Esophagus muscularis mucosa (tissue), 4 donors: ENCODE measurements around the gene SORL1-AS1.

Source experiments
- DNase-seq: peaks from one replicate; pipeline ENCODE4 v3.0.0-alpha.2; 2017; ENCODE audit errors: extremely low spot score
- H3K27ac ChIP-seq, 4 donors: fragments of 200-600 bp; sonication (generic); replicated peaks in 1 of 4; 1 replicate in 3 of 4; 2 replicates in 1 of 4; pipeline ENCODE4 v1.5.1; 2016 to 2019; ENCODE audit warnings: mild to moderate bottlenecking in 1 of 4
- H3K27me3 ChIP-seq, 4 donors: fragments of 200-600 bp; sonication (generic); one replicate each; pipeline versions ENCODE4 v1.5.1 to v1.6.0; 2016 to 2019
- H3K36me3 ChIP-seq, 4 donors: fragments of 200-600 bp; sonication (generic); one replicate each; pipeline ENCODE4 v1.5.1; 2016 to 2019
- H3K4me1 ChIP-seq, 4 donors: fragments of 200-600 bp; sonication (generic); one replicate each; pipeline ENCODE4 v1.5.1; 2016 to 2019
- H3K4me3 ChIP-seq, 4 donors: fragments of 200-600 bp; sonication (generic); 1 replicate in 2 of 4; 2 replicates in 2 of 4; pipeline ENCODE4 v1.5.1; 2016 to 2019; ENCODE audit warnings: mild to moderate bottlenecking in 4 of 4, moderate library complexity in 1 of 4
- H3K9me3 ChIP-seq, 4 donors: fragments of 200-600 bp; sonication (generic); 1 replicate in 3 of 4; 2 replicates in 1 of 4; pipeline ENCODE4 v1.5.1; 2016 to 2019
- CTCF ChIP-seq, 3 experiments: fragments of 200-600 bp in 2 of 3; fragments of 450-650 bp in 1 of 3; sonication (generic) in 2 of 3; IDR thresholded peaks; one replicate each; pipeline ENCODE4 v1.5.1; 2017 to 2019; ENCODE audit warnings: antibody characterized with exemption in 3 of 3, mild to moderate bottlenecking in 2 of 3, moderate library complexity in 1 of 3
- EP300 ChIP-seq: sonication (generic); formaldehyde crosslinking; IDR thresholded peaks from one replicate; pipeline ENCODE4 v1.6.1; 2017; ENCODE audit warnings: antibody characterized with exemption
- POLR2A ChIP-seq: fragments of 450-650 bp; IDR thresholded peaks from one replicate; pipeline ENCODE4 v1.6.1; 2017; ENCODE audit warnings: antibody characterized with exemption, moderate library complexity, mild to moderate bottlenecking, low read depth
- POLR2AphosphoS5 ChIP-seq, 2 donors: sonication (generic); formaldehyde crosslinking; IDR thresholded peaks; one replicate each; pipeline ENCODE4 v1.6.1; 2017; ENCODE audit warnings: antibody characterized with exemption in 2 of 2
- WGBS: methylation state at CpG from one replicate; pipeline ENCODE4 v1.1.5; 2018; 5-methylcytosine and 5-hydroxymethylcytosine counted together
- intact Hi-C: fragments of 100-400 bp; cut with DNase I; formaldehyde crosslinking; loops from one replicate; pipeline ENCODE4 v1.15.1; 2023

SORL1-AS1 gene

DNA sequence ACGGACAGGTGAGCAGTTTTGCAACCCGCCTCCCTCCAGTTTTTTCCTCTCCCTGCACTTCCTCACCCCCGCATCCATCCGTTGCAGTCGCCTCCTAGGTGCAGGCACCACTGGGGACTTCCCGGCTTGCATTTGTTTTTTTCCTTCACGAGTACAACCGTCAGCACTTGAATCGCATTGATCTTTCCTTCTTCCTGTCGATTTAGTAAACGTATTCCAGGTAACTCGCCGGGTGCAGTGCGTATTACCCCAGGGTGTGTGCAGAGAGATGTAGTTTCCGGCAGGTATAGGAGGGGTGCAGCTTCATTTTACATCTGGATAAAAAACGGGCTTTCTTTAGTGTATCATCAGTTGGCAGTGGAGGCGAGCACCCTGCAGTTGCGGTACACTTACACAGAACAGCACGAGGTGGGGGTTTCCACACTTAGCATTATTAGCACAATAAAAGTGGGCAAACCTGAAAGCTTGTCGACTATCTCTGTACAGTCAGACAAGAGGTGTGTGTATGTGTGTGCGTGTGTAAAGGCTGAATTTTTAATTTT, at the start of gene SORL1-AS1:
TSS of gene SORL1-AS1 (minus strand) at position 359 of the 542 bp plus-strand sequence.
- peak within 1 kb of the TSS; percentile 40 to 66 (median 60) for H3K27ac ChIP-seq
- WGBS = 5% methylated on average over 20 of the region's 21 CpGs

GRCh38 chr11:121500717-121501116, 48.0 kb upstream of the SORL1-AS1 start:
- DNase-seq = no peak
- WGBS = 90% methylated on average over 1 of the region's 1 CpG

More for the DNA sequence above, at the start of gene SORL1-AS1:
- Histone ChIP-seq H3K36me3 (no peaks in the 10 kb centered on the region), H3K27me3 (peaks cover 0 to 13% (median 0%) of the 10 kb centered on the region in 4 donors), H3K9me3 (no peaks in the 10 kb centered on the region), H3K4me1 (peaks cover 4 to 28% (median 23%) of the 10 kb centered on the region in 4 donors), H3K4me3 (peak within 1 kb of the TSS; percentile 78 to 90 (median 81))
- no peak for TF ChIP-seq POLR2AphosphoS5 (IDR thresholded peaks at IDR 0.05)
- no peak for TF ChIP-seq EP300
- no peak for TF ChIP-seq POLR2A
- TF ChIP-seq CTCF (IDR thresholded peaks at IDR 0.05) = no peak
- DNase-seq = no peak
- intact Hi-C loops = loop anchor here (5.0 kb wide), 2 partner anchors 80 to 140 kb away; no protein-coding TSS in a partner anchor

DNA sequence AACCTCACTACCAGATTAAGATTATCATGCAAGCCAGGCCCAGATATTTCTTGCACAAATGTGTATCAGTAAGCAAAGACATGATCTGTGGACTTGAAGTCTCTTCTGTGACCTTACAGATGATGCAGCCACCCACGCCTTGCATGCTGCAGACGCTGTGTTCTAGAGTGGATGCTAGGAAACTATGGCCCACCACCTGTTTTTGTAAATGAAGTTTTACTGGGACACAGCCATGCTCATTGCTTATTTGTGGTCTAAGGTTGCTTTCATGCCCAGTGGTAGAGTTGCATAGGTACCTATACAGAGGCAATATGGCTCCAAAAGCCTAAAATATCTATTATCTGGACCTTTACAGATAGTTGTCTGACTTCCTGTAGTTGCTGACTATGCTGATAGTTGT, 47.5 kb upstream of the SORL1-AS1 start:
- no peak overlapping the region for H3K27ac ChIP-seq
- H3K27me3 ChIP-seq = no peaks in the 10 kb centered on the region
- TF ChIP-seq CTCF (IDR thresholded peaks at IDR 0.05) (no peak), POLR2AphosphoS5 (IDR thresholded peaks at IDR 0.05) (no peak), EP300 (no peak), POLR2A (no peak)
- no peaks in the 10 kb centered on the region for H3K4me1 ChIP-seq
- H3K4me3 ChIP-seq = no peak overlapping the region
- peaks cover 0 to 12% (median 0%) of the 10 kb centered on the region in 4 donors for H3K36me3 ChIP-seq
- intact Hi-C loops = no loop called here
- DNase-seq = no peak
- no peaks in the 10 kb centered on the region for H3K9me3 ChIP-seq
- WGBS = 50% methylated on average over 2 of the region's 2 CpGs

More at GRCh38 chr11:121500717-121501116, 48.0 kb upstream of the SORL1-AS1 start:
- H3K9me3 ChIP-seq = peaks cover 0 to 1% (median 0%) of the 10 kb centered on the region in 4 donors
- no peak overlapping the region for H3K4me3 ChIP-seq
- H3K36me3 ChIP-seq = peaks cover 0 to 12% (median 0%) of the 10 kb centered on the region in 4 donors
- intact Hi-C loops = no loop called here
- TF ChIP-seq POLR2A (no peak), EP300 (no peak), CTCF (IDR thresholded peaks at IDR 0.05) (no peak), POLR2AphosphoS5 (IDR thresholded peaks at IDR 0.05) (no peak)
- no peaks in the 10 kb centered on the region for H3K27me3 ChIP-seq
- no peak overlapping the region for H3K27ac ChIP-seq
- no peaks in the 10 kb centered on the region for H3K4me1 ChIP-seq

GRCh38 chr11:121499405-121499804, 46.6 kb upstream of the SORL1-AS1 start:
- intact Hi-C loops = no loop called here
- 14% methylated on average over 2 of the region's 2 CpGs for WGBS
- no peak for TF ChIP-seq POLR2AphosphoS5 (IDR thresholded peaks at IDR 0.05)
- no peak for TF ChIP-seq POLR2A

DNA sequence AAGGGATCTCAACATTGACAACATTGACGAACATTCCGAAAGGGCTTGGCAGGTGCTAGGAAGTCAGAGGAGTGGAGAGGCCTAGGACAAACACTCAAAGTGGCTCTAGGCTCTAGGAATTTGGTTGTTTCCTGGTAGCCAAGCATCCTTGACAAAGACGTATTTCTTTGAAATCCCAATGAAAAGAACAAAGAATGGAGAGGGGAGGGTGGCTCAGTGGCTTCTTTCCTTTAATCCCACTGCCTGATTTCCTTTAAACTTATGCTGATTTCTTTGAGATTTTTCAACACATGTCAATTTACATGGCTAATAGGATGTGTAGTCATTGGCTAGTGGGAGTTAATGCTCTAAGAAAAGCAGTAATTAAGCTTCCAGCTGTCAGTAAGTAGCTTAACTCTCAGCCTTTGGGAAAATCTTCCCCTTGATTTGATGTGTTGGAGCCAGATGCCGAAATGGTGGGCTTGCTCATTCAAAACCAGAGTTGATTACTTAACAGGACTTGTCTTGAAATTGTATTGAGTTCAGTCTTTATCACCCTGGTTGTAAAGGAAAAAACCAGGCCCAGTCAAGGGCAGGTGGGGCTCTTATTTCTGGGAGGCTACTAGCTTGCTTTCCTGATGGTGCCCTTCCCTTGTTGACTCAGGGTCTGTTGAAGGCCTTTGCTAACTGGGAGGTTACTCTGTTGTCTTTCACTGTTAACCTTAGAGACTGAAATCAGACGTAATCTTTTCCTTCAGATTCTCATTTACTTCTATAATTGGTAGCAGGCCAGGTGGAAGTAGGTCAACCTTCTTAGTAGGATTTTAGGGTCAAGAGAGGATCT, 44.6 kb upstream of the SORL1-AS1 start:
- 71% methylated on average over 5 of the region's 5 CpGs for WGBS
- H3K4me1 ChIP-seq = no peaks in the 10 kb centered on the region
- H3K27ac ChIP-seq = no peak overlapping the region
- DNase-seq = no peak
- intact Hi-C loops = no loop called here
- H3K27me3 ChIP-seq = no peaks in the 10 kb centered on the region
- H3K9me3 ChIP-seq = no peaks in the 10 kb centered on the region
- TF ChIP-seq POLR2A (no peak), EP300 (no peak), CTCF (IDR thresholded peaks at IDR 0.05) (no peak), POLR2AphosphoS5 (IDR thresholded peaks at IDR 0.05) (no peak)
- H3K36me3 ChIP-seq = peaks cover 0 to 12% (median 0%) of the 10 kb centered on the region in 4 donors
- H3K4me3 ChIP-seq = no peak overlapping the region

More at GRCh38 chr11:121499405-121499804, 46.6 kb upstream of the SORL1-AS1 start:
- Histone ChIP-seq H3K27me3 (no peaks in the 10 kb centered on the region), H3K9me3 (no peaks in the 10 kb centered on the region), H3K36me3 (peaks cover 0 to 12% (median 0%) of the 10 kb centered on the region in 4 donors), H3K27ac (no peak overlapping the region), H3K4me3 (no peak overlapping the region), H3K4me1 (no peaks in the 10 kb centered on the region)
- DNase-seq = no peak
